Measurements from ENCODE around the gene RBM47. TPM values are rescaled to one million over a fixed set of nuclear protein-coding genes. Genes with fewer than 3 reads are reported as not detected.
"Not testable (repeated sequence)": the region's sequence is repeated elsewhere in the genome, so short reads cannot be mapped to it uniquely, and the experiment has no call there.

RBM47 gene
- total and polyA plus RNA-seq, 5 experiments from 2014 or later: 0.05 to 0.88 (median 0.43) TPM; not detected in 1

DNA sequence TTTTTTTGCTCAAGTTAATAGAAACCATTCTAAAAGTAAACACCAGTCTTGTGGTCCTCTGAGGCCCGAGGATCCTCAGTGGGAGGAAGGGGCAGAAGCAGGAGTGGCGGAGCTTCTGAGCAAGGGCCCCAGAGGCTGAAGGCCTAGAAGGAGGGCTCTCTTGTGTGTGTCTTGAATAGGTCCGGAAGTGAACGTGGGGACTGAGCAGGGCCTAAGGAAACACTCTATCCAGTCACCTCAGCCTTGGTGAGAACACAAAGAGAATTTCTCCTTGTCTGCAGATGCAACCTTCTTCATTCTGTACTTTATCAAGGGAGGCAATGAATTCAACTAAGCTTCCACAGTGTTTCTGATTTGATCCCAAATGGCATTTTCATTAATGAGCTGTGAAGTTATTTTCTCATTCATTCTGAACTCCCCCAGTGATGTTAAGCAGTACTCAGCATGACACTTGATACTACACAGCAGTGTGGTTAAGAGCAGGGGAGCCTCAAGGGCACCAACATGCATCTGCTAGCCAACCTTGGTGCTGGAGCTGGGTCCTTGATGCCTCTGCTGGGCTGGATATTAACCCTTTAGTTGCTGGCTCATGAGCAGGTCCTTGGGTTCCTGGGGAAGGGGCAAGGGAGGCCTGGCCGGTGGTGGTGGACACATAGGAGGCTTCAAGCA, 64.7 kb downstream of the RBM47 start:
- no peak for DNase-seq
- Mint-ChIP-seq H3K27me3 (peaks cover 0 to 5% (median 0%) of the 10 kb centered on the region in 5 donors), H3K4me3 (no peak overlapping the region), H3K4me1 (peaks cover 0 to 18% (median 4%) of the 10 kb centered on the region in 4 donors), H3K36me3 (no peaks in the 10 kb centered on the region), H3K27ac (no peak overlapping the region), H3K9me3 (no peaks in the 10 kb centered on the region)
- ATAC-seq: no peak
- POLR2A ChIA-PET: no interaction called here

DNA sequence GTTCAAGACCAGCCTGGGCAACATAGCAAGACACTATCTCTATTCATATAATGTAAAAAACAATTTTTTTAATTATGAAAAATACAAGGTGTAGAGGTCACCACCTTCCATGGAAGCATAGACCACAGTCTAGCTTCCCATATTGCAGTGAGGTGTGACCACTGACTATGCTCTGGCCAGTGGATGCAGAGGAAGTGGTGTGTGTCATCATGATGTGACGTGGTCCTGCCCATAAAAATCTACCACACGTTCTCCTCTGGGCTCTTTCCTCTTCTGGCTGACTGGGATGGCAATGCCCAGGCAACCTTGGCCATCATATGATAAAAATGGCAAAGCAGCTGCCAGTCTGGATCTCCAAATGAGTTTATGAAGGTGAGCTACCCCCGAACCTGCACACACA, 65.7 kb downstream of the RBM47 start:
- POLR2A ChIA-PET: no interaction called here
- no peak for DNase-seq

DNA sequence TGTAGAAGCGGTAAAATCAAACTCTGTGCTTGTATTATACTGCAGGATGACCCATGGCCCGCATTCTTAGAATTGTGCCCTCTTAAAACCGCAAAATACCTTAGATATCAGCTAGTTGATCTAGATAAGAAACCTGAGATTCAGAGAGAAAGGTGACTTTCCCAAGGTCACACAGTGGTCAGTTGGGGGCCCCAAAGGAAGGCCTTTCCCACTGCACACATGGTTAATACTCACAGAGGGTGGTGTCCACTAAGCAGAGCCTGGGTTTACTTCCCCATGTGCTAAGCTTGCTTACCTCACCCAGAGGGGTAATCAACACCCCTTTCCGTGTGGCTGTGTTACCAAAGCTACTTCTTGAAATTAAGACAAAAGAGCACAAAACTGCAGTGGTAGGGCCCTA, 66.3 kb downstream of the RBM47 start:
- POLR2A ChIA-PET: no interaction called here
- DNase-seq (no peak), ATAC-seq (no peak)
- no peaks in the 10 kb centered on the region for H3K9me3 Mint-ChIP-seq
- H3K4me1 Mint-ChIP-seq: peaks cover 0 to 20% (median 4%) of the 10 kb centered on the region in 4 donors
- H3K4me3 Mint-ChIP-seq: no peak overlapping the region
- no peaks in the 10 kb centered on the region for H3K36me3 Mint-ChIP-seq
- peaks cover 0 to 2% (median 0%) of the 10 kb centered on the region in 5 donors for H3K27me3 Mint-ChIP-seq
- H3K27ac Mint-ChIP-seq: peak overlapping the region in 1 of 10 donors; percentile 68

More for the DNA sequence above, 65.7 kb downstream of the RBM47 start:
- Mint-ChIP-seq H3K4me3 (no peak overlapping the region), H3K27ac (no peak overlapping the region), H3K4me1 (peaks cover 0 to 20% (median 4%) of the 10 kb centered on the region in 4 donors), H3K27me3 (peaks cover 0 to 3% (median 0%) of the 10 kb centered on the region in 5 donors), H3K36me3 (no peaks in the 10 kb centered on the region), H3K9me3 (no peaks in the 10 kb centered on the region)
- ATAC-seq: no peak

DNA sequence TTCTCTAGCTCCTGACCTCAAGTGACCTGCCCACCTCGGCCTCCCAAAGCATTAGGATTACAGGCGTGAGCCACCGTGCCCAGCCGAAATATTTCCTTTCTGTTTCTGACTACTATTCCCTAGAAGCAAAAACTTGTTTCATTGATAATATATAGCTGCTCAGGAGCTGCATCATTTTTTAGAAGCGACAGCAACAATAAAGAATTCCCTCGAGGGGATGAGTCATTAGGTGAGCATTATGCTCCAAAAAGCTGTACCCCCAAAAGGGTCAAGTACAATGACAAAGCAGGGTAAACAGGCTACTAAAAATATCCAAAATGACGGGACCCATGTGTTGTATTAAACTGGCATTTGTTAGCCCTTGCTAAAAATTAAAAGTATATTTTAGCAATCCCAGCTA, 67.0 kb downstream of the RBM47 start:
- ATAC-seq (no peak), DNase-seq (no peak)
- POLR2A ChIA-PET: interaction anchor here (0.6 to 0.7 kb wide), 2 partner anchors 237 to 422 kb away, joined by 3 to 5 read pairs; no protein-coding TSS in a partner anchor
- Mint-ChIP-seq H3K27me3 (peaks cover 0 to 2% (median 0%) of the 10 kb centered on the region in 5 donors), H3K36me3 (no peaks in the 10 kb centered on the region), H3K4me3 (no peak overlapping the region), H3K4me1 (peaks cover 0 to 20% (median 4%) of the 10 kb centered on the region in 4 donors), H3K27ac (no peak overlapping the region), H3K9me3 (no peaks in the 10 kb centered on the region)

DNA sequence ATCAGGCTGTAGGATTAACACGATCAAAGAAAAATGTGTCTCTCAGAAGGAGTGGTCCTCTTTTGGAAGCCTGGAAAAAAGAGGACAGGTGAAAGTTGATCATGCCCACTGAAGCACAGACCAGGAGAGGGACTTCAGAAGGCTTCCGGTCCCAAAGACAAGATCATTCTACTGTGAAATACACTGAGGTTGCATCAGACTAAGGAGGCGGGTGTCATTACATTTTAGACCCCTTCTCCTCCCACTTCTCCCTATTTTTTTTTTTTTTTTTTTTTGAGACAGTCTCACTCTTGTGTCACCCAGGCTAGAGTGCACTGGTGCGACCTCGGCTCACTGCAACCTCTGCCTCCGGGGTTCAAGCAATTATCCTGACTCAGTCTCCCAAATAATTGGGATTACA, 67.5 kb downstream of the RBM47 start:
- DNase-seq: no peak
- H3K4me3 Mint-ChIP-seq: no peak overlapping the region
- H3K9me3 Mint-ChIP-seq: no peaks in the 10 kb centered on the region
- H3K36me3 Mint-ChIP-seq: no peaks in the 10 kb centered on the region
- peaks cover 0 to 2% (median 0%) of the 10 kb centered on the region in 5 donors for H3K27me3 Mint-ChIP-seq
- no peak for ATAC-seq
- peaks cover 0 to 20% (median 4%) of the 10 kb centered on the region in 4 donors for H3K4me1 Mint-ChIP-seq
- POLR2A ChIA-PET: interaction anchor here (0.7 kb wide), 1 partner anchor 423 kb away, joined by 5 read pairs; no protein-coding TSS in a partner anchor
- no peak overlapping the region for H3K27ac Mint-ChIP-seq

DNA sequence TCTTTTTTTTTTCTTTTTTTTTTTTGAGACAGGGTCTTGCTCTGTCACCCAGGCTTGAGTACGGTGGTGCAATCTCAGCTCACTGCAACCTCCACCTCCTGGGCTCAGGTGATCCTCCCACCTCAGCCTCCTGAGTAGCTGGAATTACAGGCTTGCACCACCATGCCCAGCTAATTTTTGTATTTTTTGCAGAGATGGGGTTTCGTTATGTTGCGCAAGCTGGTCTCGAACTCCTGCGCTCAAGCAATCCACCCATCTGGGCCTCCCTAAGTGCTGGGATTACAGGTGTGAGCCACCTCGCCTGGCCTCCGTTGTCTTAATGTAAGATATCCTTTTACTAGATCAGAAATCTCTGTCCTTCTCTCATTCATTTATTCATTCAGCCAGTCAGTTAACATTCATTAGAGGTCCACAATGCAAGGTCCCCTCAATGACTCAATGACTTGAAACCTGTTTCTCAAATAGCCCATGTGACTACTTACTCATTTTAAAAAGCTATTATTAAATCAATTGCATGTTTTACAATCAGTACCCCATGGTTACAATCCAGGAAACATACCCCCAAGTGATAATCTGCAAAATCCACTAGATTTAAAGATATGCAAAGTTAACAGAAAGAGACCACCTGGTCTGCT, 68.0 kb downstream of the RBM47 start:
- DNase-seq, H3K36me3 Mint-ChIP-seq, POLR2A ChIA-PET, H3K9me3 Mint-ChIP-seq, H3K27me3 Mint-ChIP-seq, H3K27ac Mint-ChIP-seq, H3K4me3 Mint-ChIP-seq, ATAC-seq: not testable (repeated sequence)
- H3K4me1 Mint-ChIP-seq: peaks cover 0 to 20% (median 4%) of the 10 kb centered on the region in 4 donors

DNA sequence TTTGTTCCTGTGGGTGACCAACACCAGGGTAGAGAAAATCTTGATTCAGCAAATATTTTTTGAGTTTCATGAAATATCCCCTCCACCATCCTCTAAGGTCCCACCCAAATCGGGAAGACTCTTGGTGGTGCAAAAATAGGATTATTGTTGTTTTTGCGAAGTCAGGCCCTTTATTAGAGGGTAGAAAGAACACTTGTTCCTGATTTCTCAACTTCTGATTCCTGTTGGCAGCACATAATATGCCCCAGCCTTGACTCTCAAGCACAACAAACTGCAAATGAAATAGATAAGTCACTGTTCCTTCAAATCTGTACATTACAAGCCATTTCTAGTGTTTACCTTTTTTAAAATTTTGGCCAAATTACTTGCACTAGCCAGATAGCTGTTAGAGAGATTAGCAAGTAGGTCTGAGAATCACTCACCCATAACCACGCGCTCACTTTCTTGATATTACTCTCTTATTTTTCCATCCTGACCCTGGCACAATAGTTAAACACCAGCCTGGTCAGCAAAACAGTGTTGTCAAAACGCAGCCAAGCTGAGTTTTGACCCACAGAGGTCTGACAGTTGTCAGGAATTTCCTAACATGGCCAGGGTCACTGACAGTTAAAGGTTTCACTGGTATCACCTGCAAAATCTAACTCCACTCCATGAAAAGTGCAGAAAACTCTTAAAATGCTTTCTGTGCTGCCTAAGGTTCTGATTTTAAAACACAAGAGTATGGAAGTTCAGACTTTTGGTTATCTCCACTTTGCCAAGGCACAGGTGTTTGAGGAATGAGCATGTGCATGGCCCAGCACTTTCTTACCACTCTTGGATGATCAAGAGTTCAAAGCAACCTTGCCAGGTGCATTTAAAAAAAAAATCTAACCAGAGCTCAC, 69.8 kb downstream of the RBM47 start:
- POLR2A ChIA-PET: no interaction called here
- Mint-ChIP-seq H3K27ac (peak overlapping the region in 1 of 10 donors; percentile 4), H3K4me3 (no peak overlapping the region), H3K4me1 (peaks cover 0 to 20% (median 3%) of the 10 kb centered on the region in 4 donors), H3K9me3 (no peaks in the 10 kb centered on the region), H3K36me3 (no peaks in the 10 kb centered on the region), H3K27me3 (peaks cover 0 to 2% (median 0%) of the 10 kb centered on the region in 5 donors)
- no peak for ATAC-seq
- DNase-seq: no peak

DNA sequence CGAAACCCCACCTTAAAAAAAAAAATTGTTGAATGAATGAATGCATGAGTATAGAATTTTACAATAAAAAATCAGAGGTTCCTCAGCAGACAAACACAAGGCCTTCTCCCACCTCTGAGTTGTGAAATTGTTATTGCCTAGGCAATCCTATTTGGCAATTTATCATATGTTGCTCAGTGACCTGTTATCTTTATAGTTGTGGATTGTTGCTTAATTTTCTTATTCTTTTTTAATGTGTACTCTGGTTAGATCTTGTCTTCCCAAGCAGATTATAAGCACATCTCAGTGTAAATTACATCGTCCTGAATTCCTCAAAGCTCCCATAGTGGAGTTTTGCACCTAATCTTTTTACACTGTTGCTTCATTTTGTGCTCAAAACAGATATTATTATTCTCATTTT, 71.9 kb downstream of the RBM47 start:
- Mint-ChIP-seq H3K27ac (no peak overlapping the region), H3K4me1 (peaks cover 0 to 16% (median under 1%) of the 10 kb centered on the region in 4 donors), H3K4me3 (no peak overlapping the region), H3K9me3 (no peaks in the 10 kb centered on the region), H3K36me3 (no peaks in the 10 kb centered on the region), H3K27me3 (peaks cover 0 to 2% (median 0%) of the 10 kb centered on the region in 5 donors)
- no peak for ATAC-seq
- POLR2A ChIA-PET: no interaction called here
- DNase-seq: no peak

DNA sequence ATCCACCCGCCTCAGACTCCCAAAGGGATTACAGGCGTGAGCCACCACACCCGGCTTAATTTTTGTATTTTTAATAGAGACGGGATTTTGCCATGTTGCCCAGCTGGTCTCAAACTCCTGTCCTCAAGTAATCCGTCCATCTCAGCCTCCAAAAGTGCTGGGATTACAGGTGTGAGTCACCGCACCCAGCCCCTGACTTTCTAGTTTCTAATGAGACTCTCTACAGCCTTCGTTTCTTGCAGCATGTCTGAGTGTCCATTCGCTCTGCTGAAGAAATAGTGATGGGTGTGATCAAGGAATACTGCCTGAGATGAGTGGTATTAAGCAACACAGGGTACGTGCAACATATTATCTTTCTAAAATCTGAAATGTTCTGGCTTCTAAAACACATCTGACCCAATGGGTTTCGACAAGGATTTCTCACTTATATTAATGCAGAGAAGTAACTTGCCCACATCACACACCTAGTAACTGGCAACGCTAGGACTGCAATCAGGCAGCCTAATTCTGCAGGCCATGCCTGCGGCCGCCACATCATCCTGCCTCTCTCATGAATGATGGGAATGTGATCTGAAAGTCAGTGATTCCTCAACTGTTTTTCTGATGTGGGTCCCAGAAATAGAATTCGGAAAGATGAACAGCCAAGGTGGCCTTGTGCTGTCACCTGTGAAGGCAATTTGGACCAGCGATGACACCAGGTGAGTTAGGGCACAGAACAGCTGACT, 74.3 kb downstream of the RBM47 start:
- POLR2A ChIA-PET: interaction anchor here (0.7 kb wide), 1 partner anchor 280 kb away, joined by 5 read pairs; no protein-coding TSS in a partner anchor
- H3K9me3 Mint-ChIP-seq: no peaks in the 10 kb centered on the region
- no peak overlapping the region for H3K4me3 Mint-ChIP-seq
- ATAC-seq (no peak), DNase-seq (no peak)
- H3K4me1 Mint-ChIP-seq: peaks cover 8 to 26% (median 12%) of the 10 kb centered on the region in 4 donors
- H3K36me3 Mint-ChIP-seq: no peaks in the 10 kb centered on the region
- H3K27ac Mint-ChIP-seq: peak overlapping the region in 1 of 10 donors; percentile 64
- H3K27me3 Mint-ChIP-seq: no peaks in the 10 kb centered on the region

DNA sequence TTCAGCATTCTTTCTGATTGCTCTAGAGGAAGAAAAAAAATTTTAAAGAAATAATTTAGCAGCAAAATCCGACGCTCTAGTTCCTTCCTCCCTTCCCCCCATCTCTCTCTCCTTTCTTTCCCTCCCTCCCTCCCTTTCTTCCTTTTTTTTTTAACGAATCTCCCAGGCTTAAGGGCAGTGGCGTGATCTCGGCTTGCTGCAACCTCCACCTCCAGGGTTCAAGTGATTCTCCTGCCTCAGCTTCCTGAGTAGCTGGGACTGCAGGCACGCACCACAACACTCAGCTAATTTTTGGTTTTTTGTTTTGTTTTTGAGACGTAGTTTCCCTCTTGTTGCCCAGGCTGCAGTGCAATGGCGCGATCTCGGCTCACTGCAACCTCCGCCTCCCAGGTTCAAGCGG, 75.0 kb downstream of the RBM47 start:
- H3K36me3 Mint-ChIP-seq, ATAC-seq, H3K9me3 Mint-ChIP-seq, DNase-seq, POLR2A ChIA-PET, H3K27me3 Mint-ChIP-seq: not testable (repeated sequence)
- Mint-ChIP-seq H3K4me1 (peaks cover 10 to 24% (median 16%) of the 10 kb centered on the region in 4 donors), H3K27ac (peak overlapping the region in 2 of 10 donors; percentile 33 to 64), H3K4me3 (peak overlapping the region in 1 of 10 donors; percentile 42)

DNA sequence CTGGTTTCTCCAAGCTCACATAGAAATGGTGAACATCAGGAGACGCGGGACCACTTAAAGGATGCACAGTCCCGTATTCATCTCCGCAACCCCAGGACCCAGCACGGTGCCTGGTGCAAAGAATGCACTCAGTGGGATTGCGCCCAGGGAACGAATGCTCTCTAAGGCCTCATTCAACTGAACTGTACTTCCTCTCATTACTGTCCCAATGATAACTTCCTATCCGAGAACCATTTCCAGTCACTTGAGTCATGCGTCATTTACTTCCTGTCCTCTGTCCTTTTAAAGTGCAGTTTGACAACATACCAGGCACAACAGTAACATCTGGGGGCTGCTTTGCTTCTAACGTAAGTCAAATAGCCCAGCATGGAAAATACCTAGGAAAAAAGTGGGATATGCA, 75.7 kb downstream of the RBM47 start:
- ATAC-seq (no peak), DNase-seq (no peak)
- H3K4me1 Mint-ChIP-seq: peaks cover 10 to 24% (median 16%) of the 10 kb centered on the region in 4 donors
- H3K27me3 Mint-ChIP-seq: no peaks in the 10 kb centered on the region
- no peaks in the 10 kb centered on the region for H3K36me3 Mint-ChIP-seq
- POLR2A ChIA-PET: no interaction called here
- H3K27ac Mint-ChIP-seq: peak overlapping the region in 1 of 10 donors; percentile 13
- no peaks in the 10 kb centered on the region for H3K9me3 Mint-ChIP-seq
- H3K4me3 Mint-ChIP-seq: no peak overlapping the region

DNA sequence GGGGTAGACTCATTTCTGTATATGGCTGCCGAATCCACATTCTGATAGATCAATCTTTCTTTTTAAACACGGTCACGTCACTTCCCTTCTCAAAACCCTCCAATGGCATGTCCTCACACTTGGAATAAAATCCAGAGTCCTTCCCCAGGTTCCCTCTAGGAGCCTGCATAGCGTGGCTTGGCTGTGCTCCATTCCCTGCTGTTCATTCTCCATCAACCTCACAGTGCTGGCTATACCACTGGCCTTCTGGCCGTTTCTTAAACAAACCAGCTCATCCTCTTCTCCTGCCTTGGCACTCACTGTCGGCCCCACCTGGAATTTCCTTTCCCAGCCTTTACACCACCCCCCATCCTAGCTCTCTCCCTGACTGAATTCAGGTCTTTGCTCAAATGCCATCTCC, 77.1 kb downstream of the RBM47 start:
- no peak for ATAC-seq
- H3K9me3 Mint-ChIP-seq: no peaks in the 10 kb centered on the region
- DNase-seq: no peak
- no peaks in the 10 kb centered on the region for H3K36me3 Mint-ChIP-seq
- POLR2A ChIA-PET: interaction anchor here (0.6 kb wide), 1 partner anchor 43 kb away, joined by 4 read pairs; no protein-coding TSS in a partner anchor
- H3K27me3 Mint-ChIP-seq: no peaks in the 10 kb centered on the region
- peaks cover 10 to 24% (median 16%) of the 10 kb centered on the region in 4 donors for H3K4me1 Mint-ChIP-seq
- H3K27ac Mint-ChIP-seq: peak overlapping the region in 6 of 10 donors; percentile 2 to 87 (median 70)
- H3K4me3 Mint-ChIP-seq: peak overlapping the region in 3 of 10 donors; percentile 22 to 52 (median 42)

Measured in naive thymus-derived CD8-positive, alpha-beta T cell (primary cell).